Mammary epithelial cell (primary cell): ENCODE results near the gene CLPTM1.

Source experiments
- EZH2 ChIP-seq: IDR thresholded peaks from 2 replicates; pipeline ENCODE4 v1.6.1; 2012; ENCODE audit warnings: low read length, inconsistent platforms, borderline replicate concordance
- TF ChIP-seq, protein P1 (sequence below), 2 donors: IDR thresholded peaks in 1 of 2; conservative IDR thresholded peaks in 1 of 2; 2 replicates each; pipeline ENCODE4 v1.5.1; 2011 to 2012; ENCODE audit warnings: inconsistent platforms in 2 of 2, low read length in 2 of 2, mild to moderate bottlenecking in 2 of 2, control low read depth in 1 of 2, low read depth in 1 of 2; ENCODE audit not compliant: insufficient read depth in 1 of 2; ENCODE audit errors: extremely low read depth in 1 of 2

DNA sequence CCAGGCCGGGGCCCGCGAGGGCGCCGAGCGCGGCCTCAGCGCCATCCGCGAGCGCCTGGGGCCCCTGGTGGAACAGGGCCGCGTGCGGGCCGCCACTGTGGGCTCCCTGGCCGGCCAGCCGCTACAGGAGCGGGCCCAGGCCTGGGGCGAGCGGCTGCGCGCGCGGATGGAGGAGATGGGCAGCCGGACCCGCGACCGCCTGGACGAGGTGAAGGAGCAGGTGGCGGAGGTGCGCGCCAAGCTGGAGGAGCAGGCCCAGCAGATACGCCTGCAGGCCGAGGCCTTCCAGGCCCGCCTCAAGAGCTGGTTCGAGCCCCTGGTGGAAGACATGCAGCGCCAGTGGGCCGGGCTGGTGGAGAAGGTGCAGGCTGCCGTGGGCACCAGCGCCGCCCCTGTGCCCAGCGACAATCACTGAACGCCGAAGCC, 46.3 kb upstream of the CLPTM1 start:
- TF ChIP-seq, protein P1, sequence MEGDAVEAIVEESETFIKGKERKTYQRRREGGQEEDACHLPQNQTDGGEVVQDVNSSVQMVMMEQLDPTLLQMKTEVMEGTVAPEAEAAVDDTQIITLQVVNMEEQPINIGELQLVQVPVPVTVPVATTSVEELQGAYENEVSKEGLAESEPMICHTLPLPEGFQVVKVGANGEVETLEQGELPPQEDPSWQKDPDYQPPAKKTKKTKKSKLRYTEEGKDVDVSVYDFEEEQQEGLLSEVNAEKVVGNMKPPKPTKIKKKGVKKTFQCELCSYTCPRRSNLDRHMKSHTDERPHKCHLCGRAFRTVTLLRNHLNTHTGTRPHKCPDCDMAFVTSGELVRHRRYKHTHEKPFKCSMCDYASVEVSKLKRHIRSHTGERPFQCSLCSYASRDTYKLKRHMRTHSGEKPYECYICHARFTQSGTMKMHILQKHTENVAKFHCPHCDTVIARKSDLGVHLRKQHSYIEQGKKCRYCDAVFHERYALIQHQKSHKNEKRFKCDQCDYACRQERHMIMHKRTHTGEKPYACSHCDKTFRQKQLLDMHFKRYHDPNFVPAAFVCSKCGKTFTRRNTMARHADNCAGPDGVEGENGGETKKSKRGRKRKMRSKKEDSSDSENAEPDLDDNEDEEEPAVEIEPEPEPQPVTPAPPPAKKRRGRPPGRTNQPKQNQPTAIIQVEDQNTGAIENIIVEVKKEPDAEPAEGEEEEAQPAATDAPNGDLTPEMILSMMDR (conservative IDR thresholded peaks at IDR 0.05 in 1 of 2, IDR thresholded peaks at IDR 0.05 in 1 of 2; ENCODE audit: extremely low read depth in 1 of 2, insufficient read depth in 1 of 2, low read depth in 1 of 2, low read length in 2 of 2), result no peak
- no peak for TF ChIP-seq EZH2
